HG02642 (cell line): Measurements from ENCODE around the gene LRRC14B.

Experiments
- ATAC-seq: cut with Tn5 transposase; IDR thresholded peaks from one replicate; pipeline ENCODE4 v1.9.1; 2021; ENCODE audit warnings: mild to moderate bottlenecking; ENCODE audit not compliant: unreplicated experiment, poor library complexity

LRRC14B gene

DNA sequence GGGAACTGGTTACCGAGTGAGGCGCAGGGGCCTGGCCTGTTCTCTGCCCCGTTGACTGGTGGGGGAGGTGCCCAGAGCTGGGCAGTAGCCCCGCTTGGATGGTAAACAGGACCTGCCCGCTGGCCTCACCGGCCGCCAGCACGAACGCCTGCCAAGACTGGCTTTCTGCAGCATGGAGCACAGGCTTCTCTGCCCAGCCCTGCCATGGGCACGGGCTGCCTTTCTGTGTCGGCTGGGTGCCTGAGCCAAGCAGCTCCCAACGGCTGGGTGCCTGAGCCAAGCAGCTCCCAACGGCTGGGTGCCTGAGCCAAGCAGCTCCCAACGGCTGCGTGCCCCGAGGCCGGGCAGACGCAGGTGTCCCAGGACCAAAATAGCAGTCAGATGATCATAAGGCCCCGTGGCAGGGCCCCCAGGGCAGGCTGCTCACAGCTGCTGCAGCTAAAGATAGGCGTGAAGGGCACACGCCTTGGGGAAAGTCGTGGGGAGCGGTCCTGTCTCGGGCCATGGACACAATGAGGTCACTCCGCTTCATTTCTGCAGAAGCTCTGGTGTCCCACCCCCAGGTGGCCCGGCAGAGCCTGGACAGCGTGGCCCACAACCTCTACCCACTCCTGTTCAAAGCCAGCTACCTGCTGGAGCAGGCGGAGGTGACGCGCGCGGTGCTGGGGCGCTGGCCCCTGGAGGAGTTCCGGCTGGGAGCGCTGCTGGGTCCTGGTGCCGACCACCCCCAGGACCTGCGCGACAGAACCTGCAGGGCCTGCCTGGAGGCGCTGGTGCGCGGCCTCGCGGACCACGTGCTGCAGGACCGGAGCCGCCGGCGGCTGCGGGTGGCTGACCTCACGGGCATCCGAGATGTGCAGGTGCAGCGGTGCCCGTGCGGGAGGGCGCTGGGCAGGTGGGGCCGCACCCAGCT is at the start of gene LRRC14B:
Gene LRRC14B, plus strand, starts transcription at position 460 of the 913 bp plus-strand sequence. Its CDS starts 44 bp downstream, at position 504.
- ATAC-seq = peak; percentile 48

DNA sequence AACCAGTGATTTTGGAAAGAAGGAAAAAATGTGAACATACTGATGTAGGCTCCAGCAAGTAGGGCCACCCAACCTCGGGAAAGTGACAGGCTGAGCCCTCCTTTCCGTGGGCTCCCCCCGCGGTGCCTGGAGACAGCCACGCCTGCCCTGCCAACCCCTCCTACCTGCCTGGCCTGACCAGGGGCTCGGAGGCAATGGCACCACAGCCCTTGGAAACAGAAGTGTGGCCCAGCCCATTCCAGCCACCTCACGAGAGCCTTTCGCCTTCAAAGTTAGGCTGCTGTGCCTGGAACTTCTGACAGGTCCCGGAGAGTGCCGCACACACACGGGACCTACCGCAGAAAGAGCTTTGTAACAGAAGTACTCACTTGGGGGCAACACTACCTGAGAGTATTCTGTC is 49.5 kb upstream of the LRRC14B start:
- no peak for ATAC-seq

DNA sequence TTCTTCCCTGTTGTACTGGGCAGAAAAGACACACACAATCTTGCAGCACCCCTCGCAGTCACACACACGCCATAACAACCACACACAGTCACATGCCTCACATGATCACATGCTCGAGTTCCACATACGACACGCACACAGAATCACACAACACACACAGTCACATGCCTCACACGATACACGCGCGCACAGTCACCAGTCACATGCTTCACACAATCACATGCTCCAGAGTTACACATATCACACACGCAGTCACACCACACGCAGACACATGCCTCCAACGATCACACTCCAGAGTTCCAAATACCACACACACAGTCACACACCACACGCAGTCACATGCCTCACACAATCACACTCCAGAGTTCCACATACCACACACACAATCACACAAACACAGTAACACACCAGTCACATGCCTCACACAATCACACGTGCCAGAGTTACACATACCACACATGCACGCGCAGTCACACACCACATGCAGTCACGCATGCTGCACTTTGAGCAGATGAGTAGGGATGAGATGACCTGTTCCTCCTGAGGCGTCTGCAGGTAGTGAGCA is 49.0 kb upstream of the LRRC14B start:
- ATAC-seq = no peak

DNA sequence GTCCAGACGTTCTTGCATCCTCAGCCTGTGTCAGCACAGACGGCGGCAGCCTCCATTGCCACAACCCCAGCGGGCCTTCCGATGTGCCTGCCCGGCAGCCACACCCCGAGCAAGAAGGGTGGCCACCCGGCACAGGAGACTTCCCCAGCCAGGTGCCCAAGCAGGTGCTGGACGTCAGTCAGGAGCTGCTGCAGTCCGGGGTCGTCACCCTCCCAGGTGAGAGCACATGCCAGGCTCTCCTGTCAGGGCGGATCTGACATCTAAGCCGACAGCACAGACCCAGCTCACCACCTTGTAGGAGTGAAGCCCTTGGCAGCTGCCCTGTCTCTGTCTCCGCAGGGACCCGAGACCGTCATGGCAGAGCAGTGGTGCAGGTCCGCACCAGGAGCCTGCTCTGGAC is 48.3 kb upstream of the LRRC14B start:
- no peak for ATAC-seq

DNA sequence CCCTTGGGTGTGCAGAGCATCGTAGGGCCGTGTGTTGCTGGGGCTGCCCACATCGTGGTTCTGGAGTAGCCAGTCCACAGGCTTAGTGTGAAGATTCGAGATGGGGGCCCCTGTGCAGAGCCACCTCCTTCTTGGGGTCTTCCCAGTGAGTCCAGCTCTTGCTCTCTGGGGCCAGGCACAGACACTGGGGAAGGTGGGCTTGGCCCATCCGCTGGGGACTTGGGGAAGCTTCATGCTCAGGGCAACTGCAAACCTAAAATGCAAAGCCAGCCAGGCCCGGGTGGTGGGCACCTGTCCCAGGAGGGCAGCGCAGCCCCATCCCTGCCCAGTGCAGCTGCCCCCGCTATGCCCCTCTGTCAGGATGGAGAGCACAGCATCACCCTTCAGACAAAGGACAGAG is 46.4 kb upstream of the LRRC14B start:
- no peak for ATAC-seq

DNA sequence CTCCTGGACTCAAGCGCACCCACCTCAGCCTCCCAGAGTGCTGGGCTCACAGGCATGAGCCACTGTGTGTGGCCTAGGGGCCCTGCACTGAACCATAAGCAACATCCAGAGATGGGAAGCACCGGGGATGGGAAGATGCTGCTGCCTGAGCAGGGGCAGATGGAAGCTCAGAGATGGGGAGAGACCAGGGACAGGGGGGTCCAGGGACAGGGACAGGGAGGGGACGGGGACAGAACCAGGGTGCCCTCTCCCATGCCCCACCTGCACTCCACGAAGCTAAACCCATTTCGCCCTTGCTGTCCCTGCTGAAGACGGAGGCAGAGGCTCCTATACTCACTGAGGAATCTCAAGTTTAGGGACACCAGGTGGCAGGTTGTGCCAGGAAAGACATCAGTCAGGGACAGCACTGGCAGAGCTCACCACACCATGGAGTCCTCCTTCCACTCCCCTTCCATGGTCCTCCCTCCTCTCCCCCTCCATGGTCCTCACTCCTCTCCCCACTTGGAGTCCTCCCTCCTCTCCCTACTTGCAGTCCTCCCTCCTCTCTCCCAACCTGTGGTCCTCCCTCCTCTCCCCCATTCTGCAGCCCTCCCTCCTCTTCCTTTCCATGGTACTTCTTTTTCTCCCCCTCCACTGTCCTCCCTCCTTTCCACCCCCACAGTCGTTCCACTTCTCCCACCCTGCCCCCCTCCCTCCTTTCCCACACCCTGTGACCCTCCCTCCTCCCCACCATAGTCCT is 45.5 kb upstream of the LRRC14B start:
- ATAC-seq = no peak

DNA sequence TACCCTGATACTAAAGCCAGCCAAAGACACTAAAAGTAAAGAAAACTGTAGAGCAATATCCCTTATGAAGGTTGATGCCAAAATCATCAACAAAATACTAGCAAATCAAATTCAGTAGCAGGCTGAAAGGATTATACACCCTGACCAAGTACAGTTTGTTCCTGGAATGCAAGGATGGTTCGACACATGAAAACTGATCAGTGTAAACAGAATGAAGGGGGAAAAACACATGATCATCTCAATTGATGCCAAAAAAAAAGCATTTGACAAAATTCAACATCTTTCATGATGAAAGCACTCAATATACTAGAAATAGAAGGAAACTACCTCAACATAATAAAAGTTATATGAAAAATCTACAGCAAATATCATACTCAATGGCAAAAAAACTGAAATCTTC is 43.5 kb upstream of the LRRC14B start:
- no peak for ATAC-seq

DNA sequence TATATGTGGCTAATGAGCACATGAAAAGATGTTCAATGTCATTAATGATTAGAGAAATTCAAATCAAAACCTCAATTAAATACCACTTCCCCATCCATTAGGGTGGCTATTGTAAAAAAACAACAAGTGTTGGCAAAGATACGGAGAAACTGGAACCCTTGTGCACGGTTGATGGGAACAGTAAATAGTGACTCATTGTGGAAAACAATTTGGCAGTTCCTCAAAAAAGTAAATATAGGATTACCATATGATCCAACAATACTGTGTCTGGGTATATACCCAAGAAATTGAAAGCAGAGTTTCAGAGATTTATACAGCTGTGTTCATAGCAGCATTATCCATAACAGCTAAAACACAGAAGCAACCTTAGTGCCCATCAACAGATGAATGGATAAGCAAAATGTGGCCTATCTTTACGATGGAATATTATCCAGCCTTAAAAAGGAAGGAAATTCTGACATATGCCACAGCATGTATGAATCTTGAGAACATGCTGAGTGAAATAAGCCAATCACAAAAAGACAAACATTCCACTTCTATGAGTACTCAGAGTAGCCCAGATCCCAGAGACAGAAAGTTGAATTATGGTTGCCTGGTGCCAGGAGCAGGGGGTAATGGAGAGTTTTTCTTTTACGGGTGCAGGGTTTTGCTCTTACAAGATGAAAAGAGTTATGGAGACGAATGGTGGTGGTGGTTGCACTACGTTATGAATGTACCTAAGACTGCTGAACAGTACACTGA is 41.4 kb upstream of the LRRC14B start:
- ATAC-seq = no peak

DNA sequence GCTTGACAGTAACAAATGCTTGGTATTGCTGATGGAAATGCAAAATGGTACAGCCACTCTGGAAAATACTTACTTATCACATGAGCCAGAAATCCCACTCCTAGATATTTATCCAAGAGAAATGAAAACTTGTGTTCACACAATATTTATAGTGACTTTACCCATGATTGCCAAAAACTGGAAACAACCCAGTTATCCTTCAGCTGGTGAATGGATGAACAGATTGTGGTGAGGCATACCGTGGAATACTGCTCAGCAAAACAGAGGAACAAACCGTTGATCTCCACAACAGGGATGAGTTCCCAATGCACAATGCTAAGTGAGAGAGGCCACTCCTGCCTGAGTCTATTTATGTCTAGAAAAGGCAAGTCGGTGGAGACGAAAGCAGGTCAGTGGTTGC is 40.5 kb upstream of the LRRC14B start:
- ATAC-seq = no peak

DNA sequence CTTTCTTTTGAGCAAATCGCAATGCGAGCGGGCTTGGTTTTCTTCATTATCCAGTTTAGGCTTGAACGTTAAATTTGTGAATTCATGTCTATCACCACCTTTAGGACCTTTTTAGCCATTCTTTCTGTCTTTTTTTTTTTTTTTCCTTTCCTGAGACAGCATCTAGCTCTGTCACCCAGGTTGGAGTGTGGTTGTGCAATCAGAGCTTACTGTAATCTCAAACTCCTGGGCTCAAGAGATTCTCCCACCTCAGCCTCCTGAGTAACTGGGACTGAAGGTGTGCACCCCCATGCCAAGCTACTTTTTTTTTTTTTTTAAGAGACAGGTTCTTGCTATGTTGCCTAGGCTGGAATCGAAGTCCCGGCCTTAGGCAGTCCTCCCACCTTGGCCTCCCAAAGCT is 39.2 kb upstream of the LRRC14B start:
- no peak for ATAC-seq

DNA sequence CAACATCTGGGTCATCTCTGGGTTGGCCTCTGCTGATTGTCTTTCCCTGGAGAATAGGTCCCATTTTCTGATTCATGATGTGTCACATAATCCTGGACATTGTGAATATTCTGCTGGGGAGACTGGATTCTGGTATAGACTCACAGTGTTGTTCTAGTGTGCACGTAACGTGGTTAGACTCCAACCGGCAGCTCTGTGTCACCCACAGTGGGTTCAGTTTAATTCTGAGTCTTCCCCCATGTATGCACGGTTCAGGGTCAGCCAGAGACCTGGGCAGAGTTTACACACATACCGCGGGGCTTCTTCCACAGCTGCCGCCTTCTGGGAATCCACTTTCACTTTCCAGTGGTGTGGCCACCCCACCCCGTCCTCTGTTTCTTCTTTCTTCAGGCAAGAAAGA is 38.0 kb upstream of the LRRC14B start:
- no peak for ATAC-seq

DNA sequence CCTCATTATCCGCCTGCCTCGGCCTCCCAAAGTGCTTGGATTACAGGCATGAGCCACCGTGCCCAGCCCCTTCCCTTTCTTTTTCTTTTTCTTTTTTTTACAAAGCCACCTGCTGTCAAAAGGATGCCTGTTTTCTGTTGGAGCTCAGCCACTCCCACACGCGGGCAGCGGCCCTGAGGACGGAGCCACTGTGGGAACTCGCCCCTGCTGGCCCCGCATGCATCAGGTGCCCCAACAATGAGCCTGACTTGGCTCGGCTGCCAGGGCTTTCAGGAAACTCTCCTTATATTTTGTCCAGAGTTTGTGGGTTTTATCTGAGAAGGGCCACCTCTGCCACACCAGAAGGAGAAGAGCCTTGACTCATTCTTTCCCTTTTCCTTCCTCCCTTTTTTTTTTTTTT is 37.1 kb upstream of the LRRC14B start:
- no peak for ATAC-seq

DNA sequence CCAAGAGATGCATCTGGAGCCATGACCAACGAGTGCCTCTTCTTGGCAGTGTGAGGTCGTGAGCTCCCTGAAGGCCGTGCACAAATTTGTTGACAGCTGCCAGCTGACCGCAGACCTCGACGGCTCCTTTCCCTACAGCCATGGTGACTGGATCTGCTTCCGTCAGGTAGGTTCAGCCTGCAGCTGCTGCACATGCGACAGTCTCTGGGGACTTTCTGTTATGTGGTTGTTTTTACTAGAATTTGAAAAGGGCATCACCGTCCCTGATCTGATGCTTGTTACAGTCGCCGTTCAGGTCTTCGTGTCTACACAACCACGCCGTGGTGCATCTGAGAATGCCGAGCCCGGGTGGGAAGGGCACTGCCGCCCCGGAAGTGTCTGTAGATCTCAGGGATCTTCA is 36.5 kb upstream of the LRRC14B start:
- ATAC-seq = no peak

DNA sequence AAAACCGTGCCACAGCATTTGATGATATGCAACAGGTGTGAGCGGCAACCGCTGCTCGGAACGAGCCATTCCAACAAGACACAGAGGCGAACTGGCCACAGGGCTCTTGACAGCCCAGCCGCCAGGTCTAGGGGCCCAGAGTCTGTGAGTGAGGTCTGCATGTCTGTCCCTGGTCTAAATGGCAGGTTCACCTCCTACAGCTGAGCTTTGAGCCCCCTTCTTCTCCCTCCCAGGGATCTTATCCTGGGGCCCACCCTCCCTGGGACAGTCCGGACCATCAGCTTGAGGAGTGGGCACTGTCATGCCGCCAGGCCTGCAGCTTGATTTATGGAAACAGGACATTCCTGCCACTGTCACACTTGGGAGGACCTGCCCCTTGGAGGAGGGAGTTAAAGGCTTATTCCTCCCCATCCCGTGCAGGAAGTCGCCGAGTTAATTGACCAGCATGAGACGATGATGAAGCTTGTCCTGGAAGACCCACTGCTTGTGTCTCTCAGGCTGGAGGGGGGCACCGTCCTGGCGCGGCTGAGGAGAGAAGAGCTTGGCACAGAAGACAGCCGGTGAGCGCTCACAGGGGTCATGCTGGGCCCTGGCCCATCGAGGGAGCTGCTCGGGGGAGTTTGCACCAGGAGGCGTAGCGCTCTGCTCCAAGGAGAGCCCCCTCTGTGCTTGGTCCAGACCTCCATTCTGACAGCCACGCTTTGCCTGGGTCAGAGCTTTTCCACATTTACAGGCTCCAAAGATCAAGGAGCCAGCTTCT is 35.5 kb upstream of the LRRC14B start:
- ATAC-seq = no peak

DNA sequence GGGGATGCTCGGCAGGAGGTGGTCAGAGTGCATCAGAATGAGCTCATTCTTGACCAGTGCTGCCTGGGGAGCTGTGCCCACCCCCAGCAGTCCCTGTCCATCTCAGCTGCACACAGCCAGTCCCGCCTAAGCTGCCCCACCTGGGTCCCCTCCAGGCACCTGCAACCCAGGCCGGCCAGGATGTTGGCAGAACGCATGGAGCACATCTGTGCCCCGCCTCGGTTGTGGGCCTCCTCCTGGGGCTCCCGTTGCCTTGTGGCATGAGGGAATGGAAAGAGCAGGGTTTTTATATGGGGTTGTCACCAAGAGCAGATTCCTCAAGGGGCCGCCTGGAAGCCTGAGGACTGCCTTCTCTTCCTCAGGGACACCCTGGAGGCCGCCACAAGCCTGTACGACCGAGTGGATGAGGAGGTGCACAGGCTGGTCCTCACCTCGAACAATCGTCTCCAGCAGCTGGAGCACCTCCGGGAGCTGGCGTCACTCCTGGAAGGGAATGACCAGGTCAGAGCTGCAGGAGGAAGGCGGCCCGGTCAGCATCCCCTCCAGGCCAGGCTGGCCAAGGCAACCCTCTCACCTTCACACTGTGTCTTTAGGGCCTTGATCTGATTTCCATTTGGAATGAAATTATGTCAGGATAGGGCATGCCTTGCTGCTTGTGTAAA is 34.8 kb upstream of the LRRC14B start:
- ATAC-seq = no peak

DNA sequence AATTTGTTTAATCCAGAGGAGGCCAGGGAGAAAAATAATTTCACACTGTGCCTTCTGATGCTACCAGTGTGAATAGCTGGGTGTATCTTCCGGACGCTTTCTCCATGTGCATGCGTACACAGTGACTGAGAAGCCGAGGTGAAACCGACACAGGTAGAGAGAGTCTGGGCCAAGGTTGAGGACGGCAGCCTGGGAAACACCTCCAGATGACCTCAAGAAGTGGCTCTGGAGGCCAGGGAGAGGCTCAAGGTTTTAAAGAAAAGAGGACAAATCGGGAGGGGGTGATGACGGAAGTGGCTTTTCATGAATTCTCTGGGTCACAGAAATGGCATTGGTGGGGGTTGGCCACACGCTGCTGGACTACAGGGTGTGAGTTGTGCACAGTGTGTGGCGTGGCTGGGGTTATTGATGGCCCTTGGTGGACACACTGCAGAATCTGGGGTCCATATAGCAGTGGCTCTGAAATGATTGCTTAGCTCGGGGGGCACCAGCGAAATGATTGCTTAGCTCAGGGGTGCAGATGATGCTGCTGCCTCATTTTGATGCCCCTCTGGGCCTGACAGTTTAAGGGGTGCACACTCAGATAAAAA is 34.1 kb upstream of the LRRC14B start:
- no peak for ATAC-seq

DNA sequence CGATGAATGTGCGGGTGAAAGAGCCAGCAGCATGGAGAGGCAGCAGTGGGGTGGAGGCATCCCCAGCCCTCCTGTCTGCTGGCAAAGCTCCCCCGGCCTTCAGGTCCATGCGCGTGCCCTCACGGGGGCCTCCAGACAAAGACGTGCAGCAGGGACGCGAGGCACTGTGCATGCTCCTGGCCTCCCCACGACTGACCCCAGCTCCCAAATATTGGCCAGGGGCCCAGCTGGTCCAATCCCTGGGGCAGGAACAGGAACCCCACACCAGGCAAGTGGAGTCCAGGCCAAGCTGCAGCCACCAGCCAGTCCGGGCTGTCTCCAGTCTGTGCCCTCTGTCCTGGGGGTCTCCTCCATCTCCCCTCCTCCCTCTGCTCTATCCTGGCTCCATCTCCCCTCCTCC is 33.5 kb upstream of the LRRC14B start:
- no peak for ATAC-seq

DNA sequence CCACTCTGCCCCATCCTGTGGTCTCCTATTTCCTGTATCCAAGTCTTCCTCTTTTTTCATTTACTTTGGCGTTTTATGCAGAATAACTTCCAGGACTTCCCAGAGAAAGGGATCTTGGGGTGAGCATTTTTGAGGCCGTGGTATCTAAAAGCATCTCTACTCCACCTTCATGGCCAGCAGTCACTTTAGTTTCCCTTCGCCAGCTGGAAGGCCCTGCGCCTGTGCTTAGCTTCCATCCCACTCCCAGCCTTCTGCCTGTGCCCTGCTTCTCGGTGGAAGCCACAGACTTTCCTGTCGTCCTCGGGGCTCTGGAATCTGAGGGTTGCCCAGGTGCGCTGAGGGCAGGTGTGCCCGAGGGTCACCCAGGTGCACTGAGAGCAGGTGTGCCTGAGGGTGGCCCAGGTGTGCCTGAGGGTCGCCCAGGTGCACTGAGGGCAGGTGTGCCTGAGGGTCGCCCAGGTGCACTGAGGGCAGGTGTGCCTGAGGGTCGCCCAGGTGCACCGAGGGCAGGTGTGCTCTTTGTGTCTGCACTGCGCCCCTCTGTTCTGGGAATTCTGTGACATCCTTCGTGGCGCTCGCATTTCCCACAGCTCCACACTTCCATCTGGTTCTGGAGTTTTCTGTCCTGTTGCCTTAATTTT is 32.4 kb upstream of the LRRC14B start:
- no peak for ATAC-seq
